Neural cell (in vitro differentiated cells): ENCODE results near the gene NACA2.
"Not testable (repeated sequence)": the region's sequence is repeated elsewhere in the genome, so short reads cannot be mapped to it uniquely, and the experiment has no call there.

Experiments
- CTCF ChIP-seq: fragments of 450-650 bp; IDR thresholded peaks from 2 replicates; pipeline ENCODE4 v1.5.1; 2014; ENCODE audit warnings: antibody characterized with exemption, mild to moderate bottlenecking, moderate library complexity; ENCODE audit not compliant: poor library complexity, severe bottlenecking
- EP300 ChIP-seq: fragments of 450-650 bp; conservative IDR thresholded peaks from 2 replicates; pipeline ENCODE4 v1.6.1; 2014; ENCODE audit warnings: antibody characterized with exemption, mild to moderate bottlenecking, moderate library complexity; ENCODE audit not compliant: poor library complexity, severe bottlenecking
- EZH2 ChIP-seq: fragments of 200-600, 300-800 bp; shearing (Covaris generic), sonication (generic); IDR thresholded peaks from 2 replicates; pipeline ENCODE4 v1.6.1; 2014; ENCODE audit warnings: antibody characterized with exemption, low read length, borderline replicate concordance, mild to moderate bottlenecking; ENCODE audit not compliant: insufficient read depth, poor library complexity, severe bottlenecking
- MXI1 ChIP-seq: fragments of 450-650 bp; conservative IDR thresholded peaks from 2 replicates; pipeline ENCODE4 v1.6.1; 2014; ENCODE audit warnings: antibody characterized with exemption, mild to moderate bottlenecking; ENCODE audit not compliant: poor library complexity, severe bottlenecking
- POLR2AphosphoS5 ChIP-seq: IDR thresholded peaks from 2 replicates; pipeline ENCODE4 v1.6.1; 2012
- RAD21 ChIP-seq: fragments of 450-650 bp; conservative IDR thresholded peaks from 2 replicates; pipeline ENCODE4 v1.6.1; 2014; ENCODE audit warnings: antibody characterized with exemption, mild to moderate bottlenecking, moderate library complexity
- REST ChIP-seq: IDR thresholded peaks from 2 replicates; pipeline ENCODE4 v1.6.1; 2012; ENCODE audit warnings: borderline replicate concordance
- TAF1 ChIP-seq: IDR thresholded peaks from 2 replicates; pipeline ENCODE4 v1.6.1; 2012; ENCODE audit warnings: low read depth

GRCh38 chr17:61586622-61587021 is 4.4 kb downstream of the NACA2 start:
- not testable (repeated sequence) for TF ChIP-seq CTCF, EZH2, EP300, POLR2AphosphoS5, TAF1, MXI1, REST, RAD21
